PFSK-1 (cell line): ENCODE data around the gene TNRC6B.

ENCODE experiments used
- FOXP2 ChIP-seq: optimal IDR thresholded peaks from 2 replicates; pipeline ENCODE3; 2011; ENCODE audit warnings: borderline replicate concordance, control low read depth, inconsistent platforms; ENCODE audit not compliant: insufficient read depth; ENCODE audit errors: extremely low read length, extremely low read depth
- POLR2AphosphoS5 ChIP-seq: IDR thresholded peaks from 2 replicates; pipeline ENCODE4 v1.6.1; 2012; ENCODE audit warnings: low read depth, mild to moderate bottlenecking, control low read depth, low read length, moderate library complexity
- REST ChIP-seq, 2 experiments: IDR thresholded peaks; 2 replicates each; pipeline versions ENCODE4 v1.6.1 to v1.8.0; 2011 to 2012; ENCODE audit warnings: low read depth in 2 of 2, low read length in 2 of 2, control low read depth in 1 of 2, inconsistent platforms in 1 of 2, mild to moderate bottlenecking in 1 of 2, moderate library complexity in 1 of 2; ENCODE audit not compliant: insufficient read depth in 1 of 2
- SIN3A ChIP-seq: IDR thresholded peaks from 2 replicates; pipeline ENCODE4 v1.6.1; 2012; ENCODE audit warnings: mild to moderate bottlenecking, low read length, moderate library complexity, borderline replicate concordance; ENCODE audit not compliant: insufficient read depth
- TAF1 ChIP-seq: IDR thresholded peaks from 2 replicates; pipeline ENCODE4 v1.6.1; 2012; ENCODE audit warnings: low read length, control low read depth, borderline replicate concordance; ENCODE audit not compliant: insufficient read depth

The TNRC6B gene

GRCh38 chr22:40323681-40324171 is 146.0 kb downstream of the TNRC6B start:
- TF ChIP-seq REST (IDR thresholded peaks at IDR 0.05; ENCODE audit: insufficient read depth in 1 of 2, low read depth in 2 of 2, low read length in 2 of 2): no peak

GRCh38 chr22:40324468-40325305 is 147.0 kb downstream of the TNRC6B start:
- TF ChIP-seq SIN3A (no peak), POLR2AphosphoS5 (no peak), FOXP2 (no peak), TAF1 (no peak), REST (IDR thresholded peaks at IDR 0.05; ENCODE audit: insufficient read depth in 1 of 2, low read depth in 2 of 2, low read length in 2 of 2) (no peak)

- TF ChIP-seq SIN3A (no peak), POLR2AphosphoS5 (no peak), REST (IDR thresholded peaks at IDR 0.05; ENCODE audit: insufficient read depth in 1 of 2, low read depth in 2 of 2, low read length in 2 of 2) (no peak), TAF1 (no peak), FOXP2 (no peak)
Observed at GRCh38 chr22:40325315-40325714, 147.6 kb downstream of the TNRC6B start.

- TF ChIP-seq SIN3A (no peak), REST (IDR thresholded peaks at IDR 0.05; ENCODE audit: insufficient read depth in 1 of 2, low read depth in 2 of 2, low read length in 2 of 2) (no peak), TAF1 (no peak), POLR2AphosphoS5 (no peak), FOXP2 (no peak)
Observed at GRCh38 chr22:40326905-40327735, 149.4 kb downstream of the TNRC6B start.
